SU-DHL-6 (cell line): ENCODE results near the gene ZNRF1.

ENCODE experiments used
- H2AFZ ChIP-seq: fragments of 200-600 bp; sonication (generic); 2 replicates; pipeline ENCODE4 v1.6.1; 2014; ENCODE audit warnings: low read depth, mild to moderate bottlenecking, moderate library complexity, mixed read lengths, antibody characterized with exemption, low read length; ENCODE audit not compliant: severe bottlenecking
- H3F3A ChIP-seq: fragments of 200-600 bp; shearing (Covaris generic); 2 replicates; pipeline ENCODE4 v1.6.0; 2016; ENCODE audit warnings: antibody characterized with exemption, mild to moderate bottlenecking; ENCODE audit not compliant: insufficient read depth
- H3K27ac ChIP-seq: fragments of 200-600 bp; sonication (generic); 2 replicates; pipeline ENCODE4 v1.5.1; 2016; ENCODE audit warnings: low read depth, mild to moderate bottlenecking, low read length, moderate library complexity, mixed read lengths
- H3K27me3 ChIP-seq: fragments of 200-600 bp; sonication (generic), shearing (Covaris generic); 2 replicates; pipeline ENCODE4 v1.6.0; 2014; ENCODE audit warnings: mild to moderate bottlenecking, low read length
- H3K36me3 ChIP-seq: fragments of 200-600 bp; sonication (generic); 2 replicates; pipeline ENCODE4 v1.6.1; 2014; ENCODE audit warnings: mild to moderate bottlenecking, low read length, mixed read lengths
- H3K4me2 ChIP-seq: fragments of 300-600, 200-600 bp; shearing (Covaris generic), sonication (generic); 2 replicates; pipeline ENCODE4 v1.6.0; 2014; ENCODE audit warnings: low read length, low read depth, mild to moderate bottlenecking; ENCODE audit not compliant: poor library complexity, severe bottlenecking
- H3K4me3 ChIP-seq: fragments of 200-600 bp; sonication (generic); 2 replicates; pipeline ENCODE4 v1.5.1; 2014; ENCODE audit warnings: antibody characterized with exemption, low read length, mild to moderate bottlenecking, mixed read lengths; ENCODE audit not compliant: insufficient read depth, poor library complexity, severe bottlenecking
- H3K79me2 ChIP-seq: fragments of 200-600 bp; sonication (generic); 2 replicates; pipeline ENCODE4 v1.6.1; 2014; ENCODE audit warnings: mild to moderate bottlenecking, low read length, moderate library complexity; ENCODE audit not compliant: insufficient read depth
- H3K9ac ChIP-seq: fragments of 200-600 bp; sonication (generic); 2 replicates; pipeline ENCODE4 v1.7.0; 2014; ENCODE audit warnings: mild to moderate bottlenecking, low read length
- H3K9me2 ChIP-seq: fragments of 200-600 bp; sonication (generic); replicated peaks from 2 replicates; pipeline ENCODE4 v1.6.1; 2014; ENCODE audit warnings: low read length; ENCODE audit not compliant: insufficient read depth
- H3K9me3 ChIP-seq: fragments of 200-600 bp; sonication (generic); 2 replicates; pipeline ENCODE4 v1.6.1; 2014; ENCODE audit warnings: low read length, mixed read lengths; ENCODE audit not compliant: insufficient read depth
- H4K20me1 ChIP-seq: fragments of 200-600 bp; sonication (generic); 2 replicates; pipeline ENCODE4 v1.6.1; 2014; ENCODE audit warnings: low read depth, mild to moderate bottlenecking, antibody characterized with exemption, low read length, moderate library complexity, mixed read lengths
- CTCF ChIP-seq: fragments of 200-600 bp; sonication (generic); IDR thresholded peaks from one replicate; pipeline ENCODE4 v1.5.1; 2017; ENCODE audit warnings: antibody characterized with exemption, mild to moderate bottlenecking, low read length, moderate library complexity; ENCODE audit not compliant: insufficient read depth, poor library complexity, severe bottlenecking
- EZH2phosphoT487 ChIP-seq: fragments of 200-600 bp; sonication (generic), shearing (Covaris generic); conservative IDR thresholded peaks from 2 replicates; pipeline ENCODE4 v1.6.1; 2018; ENCODE audit warnings: mild to moderate bottlenecking, antibody characterized with exemption, low read length, moderate library complexity, mixed read lengths

Gene ZNRF1

GRCh38 chr16:75005697-75006096 lies 6.9 kb downstream of the ZNRF1 start:
- Histone ChIP-seq H3K9ac (no peak overlapping the region), H3K27ac (no peak overlapping the region), H3K9me3 (0 out of 2 replicates have a peak, but pooled peaks cover 4% of the 10 kb centered on the region), H3F3A (no peaks in the 10 kb centered on the region), H3K27me3 (no peaks in the 10 kb centered on the region), H3K9me2 (no peaks in the 10 kb centered on the region), H4K20me1 (no peaks in the 10 kb centered on the region), H3K36me3 (no peaks in the 10 kb centered on the region), H3K4me2 (no peak overlapping the region), H3K79me2 (peaks cover 14% of the 10 kb centered on the region; the same call in 1 of the 2 replicates), H2AFZ (no peak overlapping the region), H3K4me3 (no peak overlapping the region)
- TF ChIP-seq CTCF: no peak
- TF ChIP-seq EZH2phosphoT487: no peak

- Histone ChIP-seq H3K9ac (no peak overlapping the region), H3K4me2 (no peak overlapping the region), H3K36me3 (no peaks in the 10 kb centered on the region), H3K27ac (no peak overlapping the region), H3K4me3 (no peak overlapping the region), H4K20me1 (no peaks in the 10 kb centered on the region), H3K9me2 (no peaks in the 10 kb centered on the region), H3K27me3 (no peaks in the 10 kb centered on the region), H3K79me2 (0 out of 2 replicates have a peak, but pooled peaks cover 7% of the 10 kb centered on the region), H3K9me3 (0 out of 2 replicates have a peak, but pooled peaks cover 4% of the 10 kb centered on the region), H2AFZ (no peak overlapping the region), H3F3A (no peaks in the 10 kb centered on the region)
- no peak for TF ChIP-seq CTCF
- no peak for TF ChIP-seq EZH2phosphoT487
These were observed 8.6 kb downstream of the ZNRF1 start for GRCh38 chr16:75007443-75007842.

GRCh38 chr16:75010427-75010826 lies 11.6 kb downstream of the ZNRF1 start:
- Histone ChIP-seq H3K27me3 (no peaks in the 10 kb centered on the region), H3K36me3 (no peaks in the 10 kb centered on the region), H3K4me2 (no peak overlapping the region), H3K9me2 (no peaks in the 10 kb centered on the region), H3K9ac (no peak overlapping the region), H2AFZ (no peak overlapping the region), H4K20me1 (no peaks in the 10 kb centered on the region), H3K4me3 (no peak overlapping the region), H3F3A (no peaks in the 10 kb centered on the region), H3K79me2 (peaks cover 11% of the 10 kb centered on the region; the same call in 1 of the 2 replicates), H3K27ac (no peak overlapping the region), H3K9me3 (0 out of 2 replicates have a peak, but pooled peaks cover 4% of the 10 kb centered on the region)
- TF ChIP-seq EZH2phosphoT487 (no peak), CTCF (no peak)
